GM04503 (cell line): Measurements from ENCODE around the gene TANC1.
A peak's percentile ranks its signal among the peaks of the same experiment; 100 is the strongest.

Experiments used
- DNase-seq: peaks from one replicate; pipeline ENCODE4 v3.0.0-alpha.2; 2012; ENCODE audit warnings: low read depth

TANC1 gene

GRCh38 chr2:159063677-159064076, 95.2 kb downstream of the TANC1 start:
- DNase-seq, result no peak

DNA sequence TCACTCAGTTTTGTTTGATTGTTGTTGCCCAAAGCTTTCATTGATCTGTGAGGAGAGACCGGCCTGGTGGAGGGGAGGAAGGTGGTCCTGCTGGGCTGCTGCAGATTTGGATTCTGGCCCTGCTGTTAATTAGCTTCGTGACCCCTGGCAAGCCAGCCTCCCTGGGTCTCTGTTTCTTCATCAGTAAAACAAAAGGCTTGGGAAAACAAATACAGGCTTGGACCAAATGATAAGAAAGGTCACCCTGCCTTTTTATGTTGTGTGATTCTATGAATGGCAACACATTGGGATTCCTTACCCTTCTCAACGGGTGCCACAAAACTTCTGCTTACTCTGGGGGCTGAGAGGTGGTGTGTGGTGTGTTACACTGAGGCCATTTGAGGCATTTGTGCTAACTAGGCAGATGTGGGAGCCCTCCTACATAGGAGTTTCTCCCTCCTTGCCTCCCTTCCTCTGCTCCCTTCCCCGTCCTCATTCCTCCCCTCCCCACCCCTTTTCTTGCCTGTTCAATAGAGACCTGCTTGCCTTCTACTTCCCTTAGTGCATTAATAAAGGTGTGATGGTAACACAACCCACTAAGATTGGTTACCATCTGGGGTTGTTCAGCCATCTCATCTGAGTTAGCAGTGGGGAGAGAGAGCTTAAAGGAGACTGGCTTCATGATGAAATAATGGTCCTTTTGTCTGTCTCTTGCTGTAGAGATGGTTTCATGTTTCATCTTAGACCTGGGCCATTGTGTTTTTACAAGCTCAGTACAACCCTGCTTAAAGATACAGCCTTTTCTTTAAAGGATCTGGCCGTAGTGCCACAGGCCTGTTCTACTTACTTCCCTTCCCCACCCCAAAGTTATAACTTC, 96.2 kb downstream of the TANC1 start:
- no peak for DNase-seq

DNA sequence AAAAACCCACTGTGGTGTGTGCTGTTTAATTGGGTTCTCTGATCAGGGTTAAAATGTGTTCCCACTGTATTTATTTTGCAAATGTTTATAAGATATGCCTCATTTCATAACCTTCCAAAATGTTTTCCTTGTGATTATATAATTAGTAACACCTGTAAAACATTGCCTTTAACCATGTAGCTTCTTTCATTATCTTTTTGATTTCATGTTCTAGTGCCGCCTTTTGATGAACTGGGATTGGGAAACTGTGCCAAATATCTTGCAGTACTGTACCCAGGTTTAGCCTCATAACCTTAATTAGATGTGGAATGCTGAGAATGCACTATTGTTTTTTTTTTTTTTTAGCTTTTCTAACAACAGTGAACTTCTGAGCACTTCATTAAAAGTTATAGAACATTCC, 96.9 kb downstream of the TANC1 start:
- DNase-seq, result no peak

DNA sequence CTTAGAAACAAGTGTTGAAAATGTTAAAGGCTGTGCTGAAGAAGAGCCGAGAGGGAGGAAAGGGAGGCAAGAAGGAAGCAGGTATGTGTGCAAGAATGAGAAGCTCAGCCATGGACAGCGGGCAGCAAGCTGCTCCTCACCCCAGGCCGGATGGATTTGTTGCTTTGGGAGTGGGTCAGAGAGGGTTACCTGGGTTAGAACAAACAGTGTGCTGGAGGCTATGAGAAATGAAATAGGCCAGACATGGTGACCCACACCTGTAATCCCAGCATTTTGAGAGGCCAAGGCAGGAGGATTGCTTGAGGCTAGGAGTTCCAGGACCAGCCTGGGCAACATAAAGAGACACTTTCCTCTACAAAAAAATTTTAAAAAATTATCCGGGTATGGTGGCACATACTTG, 97.5 kb downstream of the TANC1 start:
- DNase-seq, result no peak

DNA sequence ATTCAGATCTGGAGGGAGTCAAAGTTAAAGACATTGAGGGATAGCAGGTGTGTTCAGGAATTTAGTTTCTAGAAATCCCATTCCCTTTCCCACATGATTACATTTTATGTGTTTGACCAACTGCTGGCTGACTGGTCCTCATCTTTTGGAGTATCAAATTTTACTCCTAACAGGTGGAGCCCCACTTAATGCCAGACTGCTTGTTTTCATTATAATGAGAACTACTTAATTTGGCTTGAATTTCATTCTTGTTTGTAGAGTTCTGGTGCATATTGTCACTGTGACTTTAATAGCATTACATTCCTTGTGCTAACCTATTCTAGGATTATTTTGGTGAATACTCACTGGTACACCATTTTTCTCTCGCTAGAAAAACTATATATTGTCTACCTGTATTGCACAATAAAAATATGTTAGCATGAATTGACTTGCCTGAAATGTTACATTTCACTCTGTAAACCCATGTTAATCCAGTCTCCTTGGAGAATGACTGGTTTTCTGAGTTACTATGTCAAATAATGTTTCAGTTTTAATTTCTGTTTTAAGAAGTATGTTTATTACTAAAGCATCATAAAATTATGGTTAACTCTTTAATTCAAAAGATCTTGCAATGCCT, 98.2 kb downstream of the TANC1 start:
- no peak for DNase-seq

- DNase-seq, result no peak
These were observed 99.5 kb downstream of the TANC1 start for GRCh38 chr2:159067971-159068370.

GRCh38 chr2:159069229-159069628, 100.8 kb downstream of the TANC1 start:
- no peak for DNase-seq

DNA sequence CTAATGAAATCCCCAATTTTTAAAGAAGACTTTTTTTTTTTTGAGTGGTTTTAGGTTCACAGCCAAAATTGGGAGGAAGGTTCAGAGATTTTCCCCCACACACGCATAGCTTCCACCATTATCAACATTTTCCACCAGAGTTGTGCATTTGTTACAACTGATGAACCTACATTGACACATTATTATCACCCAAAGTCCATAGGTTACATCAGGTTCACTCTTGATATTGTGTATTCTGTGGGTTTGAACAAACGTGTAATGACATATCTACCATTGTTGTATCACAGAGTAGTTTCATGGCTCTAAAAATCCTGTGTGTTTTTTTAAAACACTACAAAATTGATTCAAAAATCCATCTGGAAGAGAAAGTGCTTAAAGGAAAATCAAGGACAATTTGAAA, 101.8 kb downstream of the TANC1 start:
- no peak for DNase-seq

GRCh38 chr2:159071190-159071915, 102.9 kb downstream of the TANC1 start:
- DNase-seq, result peak; percentile 92

- DNase-seq, result no peak
These were observed 104.4 kb downstream of the TANC1 start for GRCh38 chr2:159072795-159073194.

DNA sequence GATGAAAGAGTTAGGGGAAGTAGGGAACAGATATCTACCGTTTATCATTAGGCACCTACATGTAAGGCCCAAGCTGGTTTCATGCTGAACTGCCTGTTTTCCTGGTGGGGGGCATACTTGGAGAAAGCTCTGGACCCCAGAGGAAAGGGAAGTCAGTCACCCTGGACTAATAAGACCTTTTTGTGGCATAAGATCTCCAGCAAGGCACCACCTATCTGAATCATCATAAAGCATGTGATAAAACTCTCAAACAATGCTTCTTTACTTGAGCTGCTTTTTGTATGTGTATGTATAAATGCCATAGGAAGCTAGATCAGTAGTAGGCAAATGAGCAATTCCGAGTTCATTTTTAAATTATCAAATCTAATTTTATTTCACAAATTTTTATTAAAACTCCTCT, 104.8 kb downstream of the TANC1 start:
- DNase-seq, result no peak

DNA sequence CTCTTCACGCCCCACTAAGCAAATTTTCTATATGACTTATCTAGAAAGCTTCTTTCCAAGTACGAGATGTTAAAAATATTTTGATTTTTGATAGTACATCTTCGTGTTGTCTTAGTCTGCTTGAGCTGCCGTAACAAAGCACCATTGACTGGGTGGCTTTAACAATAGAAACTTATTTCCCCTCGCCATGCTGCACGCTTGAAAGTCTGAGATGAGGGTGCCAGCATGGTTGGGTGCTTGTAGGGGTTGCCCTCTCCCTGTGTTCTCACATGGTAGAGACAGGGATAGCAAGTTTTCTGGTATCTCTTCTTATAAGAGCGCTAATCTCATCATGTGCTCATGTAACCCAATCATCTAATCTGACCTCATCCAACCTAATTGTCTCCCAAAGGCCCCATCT, 106.2 kb downstream of the TANC1 start:
- no peak for DNase-seq

GRCh38 chr2:159075727-159076126, 107.3 kb downstream of the TANC1 start:
- no peak for DNase-seq

DNA sequence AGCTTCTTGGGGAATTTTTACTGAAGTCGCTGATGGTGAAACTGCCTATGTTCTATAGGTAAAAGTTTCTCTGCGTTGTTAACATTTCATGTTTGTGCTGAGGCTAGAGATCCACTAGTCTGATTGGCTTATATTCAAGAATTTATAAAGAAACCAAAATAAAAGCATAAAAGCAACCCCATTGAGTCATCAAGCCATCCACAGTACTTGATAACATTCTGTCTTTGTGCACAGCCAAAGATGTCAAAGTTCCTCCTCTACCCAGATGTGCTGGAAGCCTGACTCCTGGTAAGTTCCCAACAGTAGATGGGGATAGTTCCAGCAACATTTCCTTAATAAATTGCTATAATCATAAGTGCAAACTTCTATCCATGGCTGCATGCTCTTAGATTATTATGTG, 107.8 kb downstream of the TANC1 start:
- peak; percentile 65 for DNase-seq

GRCh38 chr2:159077869-159078268, 109.4 kb downstream of the TANC1 start:
- no peak for DNase-seq

- no peak for DNase-seq
These were observed 110.0 kb downstream of the TANC1 start for GRCh38 chr2:159078443-159078842.

DNA sequence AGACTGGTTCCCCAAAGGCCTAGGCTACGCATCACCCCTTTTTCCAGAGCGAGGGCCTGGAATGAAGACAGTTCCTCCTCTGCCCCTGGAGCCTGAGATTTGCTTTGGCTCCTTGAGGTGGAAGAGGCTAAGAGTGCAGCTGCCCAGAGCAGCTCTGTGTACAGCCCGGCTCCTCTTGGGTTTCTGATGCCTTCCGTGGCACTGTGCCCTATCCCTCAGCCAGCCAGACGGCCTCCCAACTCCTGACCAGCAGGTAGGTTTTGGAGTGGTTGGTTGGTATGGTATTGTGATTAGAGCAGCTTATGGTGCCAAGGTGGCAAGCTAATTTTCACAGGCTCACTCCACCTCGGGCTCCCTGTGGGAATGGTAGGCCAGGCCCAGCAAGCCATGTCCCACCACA, 112.2 kb downstream of the TANC1 start:
- DNase-seq, result no peak

GRCh38 chr2:159082119-159082518, 113.7 kb downstream of the TANC1 start:
- no peak for DNase-seq

DNA sequence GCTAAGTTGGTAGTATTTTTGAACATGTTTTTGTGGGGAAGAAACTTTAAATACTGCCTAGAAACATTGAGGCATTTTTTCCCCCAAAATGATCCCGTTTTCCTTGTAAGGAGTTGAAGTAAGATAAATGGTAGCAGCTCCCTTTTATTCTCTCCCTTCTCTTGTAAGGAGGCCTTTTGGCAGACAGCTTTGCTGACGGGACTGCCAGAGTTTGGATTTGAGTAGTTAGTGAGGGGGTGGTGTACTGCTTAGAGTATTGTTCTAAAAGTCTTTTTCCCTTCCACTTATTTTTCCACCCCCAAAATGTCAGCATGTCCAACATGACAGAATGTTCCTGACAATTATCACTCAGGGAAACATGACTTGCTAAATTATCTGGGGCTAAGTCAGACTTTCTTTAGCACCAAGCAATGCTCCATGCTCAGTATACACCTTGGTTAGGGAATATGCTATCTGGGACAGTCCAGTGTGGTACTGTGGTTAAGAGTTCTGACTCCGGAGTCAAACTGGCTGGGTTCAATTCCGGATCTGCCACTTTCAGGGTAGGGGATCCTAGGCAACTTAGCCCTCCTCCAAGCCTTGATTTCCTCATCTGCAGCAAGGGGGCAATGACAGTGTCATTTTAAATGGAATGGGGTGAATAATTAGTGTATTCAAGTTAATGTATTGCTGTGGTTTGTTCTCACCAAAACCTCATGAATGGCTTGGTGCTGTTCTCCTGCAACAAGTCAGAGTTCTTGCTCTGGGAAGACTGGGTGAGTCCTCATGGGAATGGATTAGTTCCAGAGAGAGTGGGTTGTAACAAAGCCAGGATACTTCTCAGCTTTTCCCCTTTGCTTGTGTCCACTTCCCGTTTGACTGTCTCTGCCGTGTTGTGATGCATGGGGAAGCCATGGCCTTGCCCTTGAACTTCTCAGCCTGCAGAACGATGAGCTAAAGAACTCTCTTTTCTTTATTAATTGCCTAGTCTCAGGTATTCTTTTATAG, 116.2 kb downstream of the TANC1 start:
- DNase-seq, result peak; percentile 77

DNA sequence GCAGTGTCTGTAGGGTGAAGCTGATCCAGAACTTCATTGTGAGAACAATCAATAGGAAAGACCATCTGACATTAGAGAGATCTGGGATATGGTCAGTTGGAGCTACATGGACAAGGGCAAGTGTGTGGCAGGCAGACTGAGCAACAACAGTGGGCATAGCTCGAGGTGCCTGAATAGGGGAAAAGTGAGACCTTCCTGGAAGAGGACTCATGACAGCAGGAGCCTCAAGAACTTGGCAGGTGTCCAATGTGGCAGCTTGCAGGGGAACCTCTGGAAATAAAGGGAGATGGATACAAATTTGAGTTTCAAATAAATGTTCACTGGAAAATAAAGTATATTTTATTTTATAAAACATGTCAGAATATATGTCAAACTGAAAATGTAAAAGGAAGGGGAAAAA, 117.9 kb downstream of the TANC1 start:
- no peak for DNase-seq

GRCh38 chr2:159086826-159087225, 118.4 kb downstream of the TANC1 start:
- no peak for DNase-seq

DNA sequence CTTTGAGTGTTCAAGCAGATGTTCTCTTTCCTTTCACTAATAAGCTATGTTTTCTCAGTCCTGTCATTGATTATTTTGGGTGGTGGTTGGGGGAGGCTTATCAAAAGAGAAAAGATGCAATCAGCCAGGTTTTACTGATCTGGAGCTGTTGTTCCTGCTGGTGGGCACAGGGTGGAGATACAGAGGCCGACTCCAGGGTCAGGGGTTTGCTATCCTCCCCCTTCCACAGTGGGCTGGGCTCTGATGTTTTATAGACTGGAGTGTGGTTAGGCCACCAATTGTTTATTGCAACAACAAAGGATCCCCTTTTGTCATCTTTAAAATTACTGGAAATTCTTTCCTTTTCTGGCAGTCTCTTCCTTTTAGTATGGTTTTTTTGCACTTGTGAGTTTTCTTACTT, 120.5 kb downstream of the TANC1 start:
- no peak for DNase-seq
